Stimulated activated CD4-positive, alpha-beta T cell treated with anti-CD3 and anti-CD28 coated beads, Interleukin-2, amount 100 ng/mL, for 4 hours (primary cell): ENCODE measurements around the gene ZIC4.

Experiments used
- DNase-seq: peaks from one replicate; pipeline ENCODE4 v3.0.0-alpha.2; 2020; ENCODE audit warnings: low read depth

ZIC4 gene

GRCh38 chr3:147417551-147418295 lies 11.4 kb upstream of the ZIC4 start:
- no peak for DNase-seq

GRCh38 chr3:147416931-147417330 lies 10.6 kb upstream of the ZIC4 start:
- no peak for DNase-seq

DNA sequence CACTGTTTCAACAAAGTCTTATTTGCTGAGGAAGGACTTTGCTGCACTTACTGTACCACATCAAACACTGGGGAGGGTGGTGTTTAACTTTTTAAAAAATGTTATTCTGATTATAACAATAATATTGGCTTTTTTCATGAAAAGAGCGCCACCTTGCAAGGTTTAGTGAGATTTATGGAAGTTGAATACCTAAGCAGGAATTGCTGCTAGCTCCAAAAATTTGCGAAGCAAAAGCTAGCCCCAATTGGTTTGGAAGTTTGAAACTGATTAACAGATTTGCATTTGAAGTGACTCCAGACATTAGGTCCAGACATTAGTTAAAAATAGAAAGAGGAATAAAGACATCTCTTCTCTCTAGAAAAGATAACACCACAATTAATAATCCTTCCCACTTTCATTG lies 9.5 kb upstream of the ZIC4 start:
- no peak for DNase-seq

DNA sequence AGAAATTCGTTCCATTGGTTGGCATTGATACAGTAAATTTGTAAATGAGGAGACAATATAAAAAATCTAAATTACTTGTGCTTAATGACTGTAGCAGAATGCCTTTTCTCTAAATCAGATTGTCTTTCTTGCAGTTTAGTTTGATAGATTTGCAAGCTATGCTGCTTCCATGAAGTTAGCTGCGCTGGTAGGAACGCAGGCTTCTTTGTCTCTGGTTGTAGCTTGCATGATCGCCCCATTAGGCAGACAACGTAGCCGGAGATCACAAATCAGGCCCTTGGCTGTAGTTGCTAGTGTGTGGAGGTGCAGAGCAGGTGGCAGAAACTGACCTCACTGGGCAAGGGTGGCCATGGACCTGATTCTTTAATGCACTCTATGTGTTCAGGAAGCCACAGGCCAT lies 8.9 kb upstream of the ZIC4 start:
- no peak for DNase-seq

- DNase-seq, result no peak
Observed at GRCh38 chr3:147414390-147415138, 8.2 kb upstream of the ZIC4 start.

DNA sequence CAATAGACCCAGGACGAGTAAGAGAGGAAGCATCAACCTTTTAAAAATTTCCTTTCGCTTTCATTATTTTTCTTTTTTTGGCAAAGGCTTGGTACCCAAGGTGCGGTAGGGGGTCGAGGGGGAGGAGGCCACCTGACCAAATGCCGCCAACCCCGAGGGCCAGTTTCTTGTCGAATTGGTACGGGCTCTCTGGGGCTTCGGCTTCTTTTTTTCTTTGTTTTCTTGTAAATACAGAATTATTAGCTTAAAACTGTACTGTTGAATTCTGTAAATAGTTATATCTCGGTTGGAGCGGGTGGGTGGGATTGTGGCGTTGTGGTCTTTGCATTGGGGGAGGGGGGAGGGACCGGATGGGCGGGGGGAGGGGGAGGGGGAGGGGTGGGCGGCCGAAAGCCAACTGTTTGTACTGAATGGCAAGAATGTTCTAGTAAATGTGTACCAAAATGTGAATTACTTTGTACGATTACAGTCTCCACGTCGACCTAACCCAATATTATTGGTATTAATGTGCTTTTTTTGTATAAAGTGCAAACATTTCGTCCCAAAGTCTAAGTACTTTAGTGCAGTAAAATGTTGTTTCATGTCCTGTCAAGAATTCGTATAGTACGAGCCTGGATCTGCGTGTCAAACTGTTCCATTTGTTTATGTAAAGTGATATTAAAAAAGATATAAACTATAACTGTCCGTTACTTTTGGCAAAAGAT lies 7.5 kb upstream of the ZIC4 start:
- no peak for DNase-seq

DNA sequence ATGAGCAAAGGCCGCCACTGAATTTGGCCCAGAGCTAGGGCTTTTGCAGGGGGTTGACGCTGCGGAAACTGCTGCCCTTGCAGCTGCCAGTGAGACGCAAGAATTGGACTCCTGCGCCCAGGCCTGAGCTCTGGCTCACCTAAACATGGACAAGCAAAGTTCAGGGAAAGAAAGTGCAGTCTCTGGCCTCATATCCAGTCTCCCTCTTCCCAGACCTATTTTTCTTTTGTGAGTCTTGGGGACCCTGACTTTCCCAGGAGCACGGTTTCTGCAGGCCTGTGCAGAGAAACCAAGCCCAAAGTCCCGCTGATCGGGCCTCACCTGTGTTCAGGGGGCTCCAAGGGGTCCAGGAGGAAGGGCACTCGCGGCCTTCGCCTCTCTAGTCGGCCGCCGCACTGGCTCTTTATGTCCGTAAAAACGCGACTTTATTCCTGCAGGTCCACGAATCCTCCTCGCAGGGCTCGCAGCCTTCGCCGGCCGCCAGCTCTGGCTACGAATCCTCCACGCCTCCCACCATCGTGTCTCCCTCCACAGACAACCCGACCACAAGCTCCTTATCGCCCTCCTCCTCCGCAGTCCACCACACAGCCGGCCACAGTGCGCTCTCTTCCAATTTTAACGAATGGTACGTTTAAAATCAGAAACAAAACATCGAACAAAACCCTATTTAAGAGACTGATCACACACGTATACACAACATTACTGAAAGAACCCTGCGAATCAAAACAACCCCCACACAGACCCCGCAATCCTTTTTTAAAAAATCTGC lies 6.8 kb upstream of the ZIC4 start:
- no peak for DNase-seq

DNA sequence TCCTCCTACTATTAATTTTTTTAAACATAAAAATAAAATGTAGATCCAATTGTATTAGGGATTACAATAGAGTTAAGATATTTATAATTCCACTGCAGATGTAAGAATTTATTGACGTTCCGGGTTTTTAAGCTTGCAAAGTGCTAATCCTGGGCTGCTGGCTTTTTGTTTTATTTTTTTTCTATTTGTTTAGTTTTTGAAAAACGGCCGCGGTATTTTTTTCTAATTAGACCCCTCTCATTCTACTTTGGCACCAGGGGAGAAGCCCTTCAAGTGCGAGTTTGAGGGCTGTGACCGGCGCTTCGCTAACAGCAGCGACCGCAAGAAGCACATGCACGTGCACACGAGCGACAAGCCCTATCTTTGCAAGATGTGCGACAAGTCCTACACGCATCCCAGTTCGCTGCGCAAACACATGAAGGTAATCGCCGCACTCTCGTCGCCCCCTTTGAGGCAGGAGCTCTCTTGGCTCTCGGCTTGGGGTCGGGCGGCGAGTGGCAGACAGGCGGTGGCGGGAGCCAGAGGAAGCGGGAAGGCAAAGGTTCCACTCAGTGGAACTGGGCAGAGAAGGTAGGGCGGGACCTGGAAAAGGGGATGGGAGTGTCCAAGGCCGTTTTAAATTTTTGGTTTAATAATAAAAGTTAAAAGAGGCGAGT lies 6.0 kb upstream of the ZIC4 start:
- no peak for DNase-seq

- DNase-seq, result no peak
Observed at GRCh38 chr3:147411815-147412241, 5.5 kb upstream of the ZIC4 start.

DNA sequence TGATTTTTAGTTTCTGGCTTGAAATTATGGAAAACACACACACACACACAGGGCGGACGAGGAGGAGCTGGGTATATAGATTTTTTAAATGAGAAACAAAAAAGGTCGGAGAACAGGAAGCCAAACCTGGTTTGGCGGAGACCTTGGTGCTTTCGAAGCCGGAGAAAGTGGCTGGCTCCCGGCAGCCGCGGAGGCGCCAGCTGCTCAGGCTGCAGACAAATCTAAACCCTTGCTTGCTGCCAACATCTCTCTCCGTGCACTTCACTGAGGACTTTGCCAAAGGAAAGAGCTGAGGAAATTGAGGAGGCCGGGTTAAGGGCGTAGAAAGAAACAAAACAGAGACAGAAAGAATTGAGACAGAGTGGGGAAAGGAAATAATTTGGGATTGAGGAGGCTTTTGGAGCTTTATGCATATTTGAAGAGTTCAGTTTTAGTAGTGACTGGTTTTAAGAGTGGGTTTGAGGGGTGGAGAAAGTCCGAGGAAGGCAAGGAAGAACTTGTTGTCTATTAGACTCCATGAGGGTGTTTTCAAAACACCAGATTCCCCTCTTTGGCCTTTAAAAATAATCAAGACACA lies 5.0 kb upstream of the ZIC4 start:
- no peak for DNase-seq

DNA sequence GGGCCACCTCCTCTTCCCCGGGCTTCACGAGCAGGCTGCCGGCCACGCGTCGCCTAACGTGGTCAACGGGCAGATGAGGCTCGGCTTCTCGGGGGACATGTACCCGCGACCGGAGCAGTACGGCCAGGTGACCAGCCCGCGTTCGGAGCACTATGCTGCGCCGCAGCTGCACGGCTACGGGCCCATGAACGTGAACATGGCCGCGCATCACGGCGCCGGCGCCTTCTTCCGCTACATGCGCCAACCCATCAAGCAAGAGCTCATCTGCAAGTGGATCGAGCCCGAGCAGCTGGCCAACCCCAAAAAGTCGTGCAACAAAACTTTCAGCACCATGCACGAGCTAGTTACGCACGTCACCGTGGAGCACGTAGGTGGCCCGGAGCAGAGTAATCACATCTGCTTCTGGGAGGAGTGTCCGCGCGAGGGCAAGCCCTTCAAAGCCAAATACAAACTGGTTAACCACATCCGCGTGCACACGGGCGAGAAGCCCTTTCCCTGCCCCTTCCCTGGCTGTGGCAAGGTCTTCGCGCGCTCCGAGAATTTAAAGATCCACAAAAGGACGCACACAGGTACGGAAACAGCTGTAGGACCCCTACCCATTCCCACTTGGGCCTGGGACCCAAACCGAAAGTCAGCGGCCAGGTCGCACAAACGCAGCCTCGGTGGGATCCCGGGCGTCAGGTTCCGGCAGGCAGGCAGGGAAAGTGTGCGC lies 4.3 kb upstream of the ZIC4 start:
- DNase-seq, result no peak

DNA sequence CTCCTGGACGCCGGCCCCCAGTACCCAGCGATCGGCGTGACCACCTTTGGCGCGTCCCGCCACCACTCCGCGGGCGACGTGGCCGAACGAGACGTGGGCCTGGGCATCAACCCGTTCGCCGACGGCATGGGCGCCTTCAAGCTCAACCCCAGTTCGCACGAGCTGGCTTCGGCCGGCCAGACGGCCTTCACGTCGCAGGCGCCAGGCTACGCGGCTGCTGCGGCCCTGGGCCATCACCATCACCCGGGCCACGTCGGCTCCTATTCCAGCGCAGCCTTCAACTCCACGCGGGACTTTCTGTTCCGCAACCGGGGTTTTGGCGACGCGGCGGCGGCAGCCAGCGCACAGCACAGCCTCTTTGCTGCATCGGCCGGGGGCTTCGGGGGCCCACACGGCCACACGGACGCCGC lies 3.8 kb upstream of the ZIC4 start:
- DNase-seq, result no peak

DNA sequence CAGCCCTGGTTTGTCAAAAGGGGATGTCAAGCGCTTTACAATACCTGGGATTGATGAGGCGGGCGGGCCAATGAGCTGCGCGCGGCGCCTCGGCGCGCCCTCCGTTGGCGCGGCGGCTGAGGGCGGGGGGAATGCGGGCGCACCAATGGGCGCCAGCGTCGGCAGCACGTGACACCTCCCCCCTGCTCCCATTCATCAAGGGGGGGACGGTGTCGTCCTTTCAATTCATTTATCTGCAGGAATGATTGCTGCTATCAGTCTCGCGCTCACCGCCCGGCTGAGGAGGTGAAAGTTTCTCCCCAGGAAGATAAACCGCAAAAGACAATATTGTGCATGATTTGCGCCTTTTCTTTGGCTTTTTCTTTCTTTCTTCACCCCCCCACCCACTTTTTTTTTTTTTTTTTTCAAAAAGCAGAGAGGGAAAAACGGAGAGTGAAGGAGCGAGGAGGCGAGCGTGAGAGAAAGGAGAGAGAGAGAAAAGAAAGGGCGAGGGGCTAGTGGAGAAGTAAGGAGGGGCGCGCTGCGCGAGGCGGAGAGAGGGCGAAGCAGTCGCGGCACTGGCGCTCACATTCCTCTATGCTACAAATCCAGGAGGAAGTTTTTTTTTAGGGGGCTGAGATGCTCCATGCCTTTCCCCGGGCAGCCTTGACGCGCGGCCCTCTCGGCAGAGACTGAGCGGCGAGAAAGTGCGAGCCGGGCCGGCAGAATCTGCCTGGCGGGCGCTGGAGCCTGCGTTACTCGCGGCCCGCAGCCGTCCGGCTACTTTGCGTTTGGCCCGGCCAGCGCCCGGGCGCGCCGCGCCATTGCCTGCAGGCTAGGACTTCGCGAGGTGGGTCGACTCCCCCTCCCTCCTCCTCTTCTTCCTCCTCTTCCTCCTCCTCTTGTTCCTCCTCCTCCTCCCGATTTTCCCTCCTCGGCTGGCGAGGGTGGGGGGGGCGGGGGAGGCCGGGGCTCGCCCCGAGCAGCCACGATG lies 3.1 kb upstream of the ZIC4 start, which contains the start of gene ZIC1:
ZIC1 (plus strand) TSS at position 223 of the 973 bp plus-strand sequence; CDS start at position 971, 748 bp downstream.
- DNase-seq, result no peak

DNA sequence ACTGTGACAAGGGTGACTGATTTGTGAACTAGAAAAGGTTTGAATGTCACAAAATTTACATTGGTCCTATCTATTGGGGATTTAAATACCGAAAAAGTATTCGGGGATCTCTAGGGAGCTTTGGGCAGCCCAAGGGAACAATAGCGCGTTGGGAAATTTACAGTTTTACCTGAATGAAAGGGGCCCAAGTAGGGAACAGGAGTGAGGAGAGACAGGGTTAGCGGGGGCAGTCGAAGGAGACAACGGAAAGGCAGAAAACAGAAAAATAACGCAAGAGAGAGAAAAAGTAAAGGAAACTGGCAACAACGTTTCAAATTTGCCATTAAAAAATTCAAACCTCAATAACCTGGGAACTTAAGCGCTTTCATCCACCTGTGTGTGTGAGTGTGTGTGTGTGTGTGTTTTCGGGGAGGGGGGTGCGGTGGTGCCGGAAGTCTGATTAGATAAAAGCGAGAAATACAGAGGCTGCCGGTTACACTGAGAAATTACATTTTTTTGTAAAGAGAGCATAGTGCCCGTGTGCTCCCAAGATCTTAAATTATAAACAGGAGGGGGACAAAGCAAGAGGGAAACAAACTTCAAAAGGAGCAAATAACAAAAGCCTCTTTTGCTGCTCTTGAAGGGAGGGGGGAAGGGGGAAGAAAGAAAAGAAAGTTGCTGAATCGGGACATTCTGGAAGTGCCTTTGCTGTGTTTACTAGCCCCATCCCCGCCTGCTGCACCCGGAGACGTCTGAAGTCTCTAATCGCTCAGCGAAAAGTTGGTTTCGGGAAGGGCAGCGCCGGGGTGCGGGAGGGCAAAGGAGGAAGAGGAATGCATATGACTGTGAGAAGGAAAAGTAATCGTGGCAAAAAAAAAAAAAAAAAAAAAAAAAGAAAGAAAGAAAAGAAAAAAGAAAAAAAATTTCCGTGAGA lies 2.1 kb upstream of the ZIC4 start:
- DNase-seq, result no peak

GRCh38 chr3:147407498-147408187 lies 1.3 kb upstream of the ZIC4 start:
- DNase-seq, result no peak

- DNase-seq, result no peak
Observed at GRCh38 chr3:147407114-147407497, 763 bp upstream of the ZIC4 start.

- no peak for DNase-seq
Observed at GRCh38 chr3:147405231-147406027, 914 bp downstream of the ZIC4 start.
